Liver (tissue), 9 donors: ENCODE measurements around the gene OSBPL10. TPM values are rescaled to one million over a fixed set of nuclear protein-coding genes. Genes with fewer than 3 reads are reported as not detected.

Experiments
- DNase-seq: peaks from one replicate; pipeline ENCODE4 v3.0.0-alpha.2; 2017; ENCODE audit warnings: low spot score
- H3K27ac ChIP-seq, 2 donors: one replicate each; pipeline ENCODE4 v1.7.0; 2013; ENCODE audit warnings: inconsistent platforms in 2 of 2, low read length in 2 of 2, control low read depth in 1 of 2, low read depth in 1 of 2, mild to moderate bottlenecking in 1 of 2
- H3K27me3 ChIP-seq, 4 donors: one replicate each; pipeline versions ENCODE4 v1.6.1 to v1.7.0; 2013; ENCODE audit warnings: low read length in 3 of 4, inconsistent platforms in 1 of 4, mild to moderate bottlenecking in 1 of 4, moderate library complexity in 1 of 4; ENCODE audit not compliant: control insufficient read depth in 4 of 4, insufficient read depth in 4 of 4
- H3K36me3 ChIP-seq, 4 donors: one replicate each; pipeline versions ENCODE4 v1.6.1 to v1.7.0; 2013; ENCODE audit warnings: low read length in 3 of 4, mild to moderate bottlenecking in 3 of 4, low read depth in 1 of 4, moderate library complexity in 1 of 4; ENCODE audit not compliant: control insufficient read depth in 4 of 4, insufficient read depth in 3 of 4
- H3K4me1 ChIP-seq, 4 donors: one replicate each; pipeline versions ENCODE4 v1.6.1 to v1.7.0; 2013; ENCODE audit warnings: low read length in 3 of 4, mild to moderate bottlenecking in 3 of 4, moderate library complexity in 1 of 4; ENCODE audit not compliant: control insufficient read depth in 4 of 4, insufficient read depth in 4 of 4
- H3K4me3 ChIP-seq, 3 donors: one replicate each; pipeline versions ENCODE4 v1.6.1 to v1.7.0; 2013; ENCODE audit warnings: low read length in 3 of 3, control low read depth in 1 of 3, low read depth in 1 of 3, mild to moderate bottlenecking in 1 of 3
- H3K9ac ChIP-seq, 2 donors: one replicate each; pipeline ENCODE4 v1.7.0; 2013; ENCODE audit warnings: low read length in 2 of 2, mild to moderate bottlenecking in 2 of 2, moderate library complexity in 2 of 2, control low read depth in 1 of 2, low read depth in 1 of 2
- H3K9me3 ChIP-seq, 4 donors: one replicate each; pipeline versions ENCODE4 v1.6.1 to v1.7.0; 2013; ENCODE audit warnings: low read length in 3 of 4; ENCODE audit not compliant: control insufficient read depth in 4 of 4
- FOXA2 ChIP-seq: IDR thresholded peaks from 2 replicates; pipeline ENCODE4 v1.6.1; 2016; ENCODE audit warnings: antibody characterized with exemption
- HNF4A ChIP-seq, 2 donors: conservative IDR thresholded peaks; 2 replicates each; pipeline ENCODE4 v1.6.1; 2016; ENCODE audit warnings: antibody characterized with exemption in 2 of 2, mild to moderate bottlenecking in 2 of 2
- HNF4G ChIP-seq: IDR thresholded peaks from 2 replicates; pipeline ENCODE4 v1.6.1; 2016; ENCODE audit warnings: antibody characterized with exemption
- RAD21 ChIP-seq, 2 donors: IDR thresholded peaks; 2 replicates each; pipeline ENCODE4 v1.6.1; 2016; ENCODE audit warnings: antibody characterized with exemption in 2 of 2, mild to moderate bottlenecking in 2 of 2
- RXRA ChIP-seq, 2 donors: IDR thresholded peaks; 2 replicates each; pipeline ENCODE4 v1.6.1; 2017 to 2018; ENCODE audit warnings: antibody characterized with exemption in 2 of 2, mild to moderate bottlenecking in 1 of 2
- SP1 ChIP-seq: IDR thresholded peaks from 2 replicates; pipeline ENCODE4 v1.6.1; 2018; ENCODE audit warnings: antibody characterized with exemption, mild to moderate bottlenecking
- YY1 ChIP-seq: IDR thresholded peaks from 2 replicates; pipeline ENCODE4 v1.6.1; 2016; ENCODE audit warnings: antibody characterized with exemption, mild to moderate bottlenecking
- WGBS: extraction: QIAGEN DNeasy Blood & Tissue Kit; methylation state at CpG from one replicate; pipeline ENCODE4 v1.1.7; 2013; 5-methylcytosine and 5-hydroxymethylcytosine counted together
- polyA plus RNA-seq, 2 donors: library from polyadenylated mRNA; stranded (reverse) in 1 of 2; unstranded in 1 of 2; fragments of 200-250 nt in 1 of 2; fragments of >200 nt in 1 of 2; fragmentation: Nextera tagmentation in 1 of 2; extraction: Ambion mirVana in 1 of 2; gene quantifications; one replicate each; pipeline versions ENCODE4 v1.2.1 to v1.2.3, GENCODE V29; 2013 to 2015
- total RNA-seq, 2 donors: library from RNA; depleted of rRNA; stranded (reverse); fragments of >200 nt; gene quantifications; one replicate each; pipeline ENCODE4 v1.2.3, GENCODE V29; 2014
- TF ChIP-seq, protein P1 (sequence below): IDR thresholded peaks from 2 replicates; pipeline ENCODE4 v1.6.1; 2016; ENCODE audit warnings: antibody characterized with exemption
- TF ChIP-seq, protein P2 (sequence below): fragments of 150-350 bp; IDR thresholded peaks from 2 replicates; pipeline ENCODE4 v1.5.1; 2017; ENCODE audit warnings: improper control_type of control experiment, low read depth, low read length; ENCODE audit not compliant: missing input control
- donor health status: healthy.
- donor health status: healthy.
- donor health status: healthy.
- donor health status: healthy.
- donor health status: healthy.

OSBPL10 gene
- total and polyA plus RNA-seq, 4 donors: 0.75 to 4.0 (median 1.7) TPM

DNA sequence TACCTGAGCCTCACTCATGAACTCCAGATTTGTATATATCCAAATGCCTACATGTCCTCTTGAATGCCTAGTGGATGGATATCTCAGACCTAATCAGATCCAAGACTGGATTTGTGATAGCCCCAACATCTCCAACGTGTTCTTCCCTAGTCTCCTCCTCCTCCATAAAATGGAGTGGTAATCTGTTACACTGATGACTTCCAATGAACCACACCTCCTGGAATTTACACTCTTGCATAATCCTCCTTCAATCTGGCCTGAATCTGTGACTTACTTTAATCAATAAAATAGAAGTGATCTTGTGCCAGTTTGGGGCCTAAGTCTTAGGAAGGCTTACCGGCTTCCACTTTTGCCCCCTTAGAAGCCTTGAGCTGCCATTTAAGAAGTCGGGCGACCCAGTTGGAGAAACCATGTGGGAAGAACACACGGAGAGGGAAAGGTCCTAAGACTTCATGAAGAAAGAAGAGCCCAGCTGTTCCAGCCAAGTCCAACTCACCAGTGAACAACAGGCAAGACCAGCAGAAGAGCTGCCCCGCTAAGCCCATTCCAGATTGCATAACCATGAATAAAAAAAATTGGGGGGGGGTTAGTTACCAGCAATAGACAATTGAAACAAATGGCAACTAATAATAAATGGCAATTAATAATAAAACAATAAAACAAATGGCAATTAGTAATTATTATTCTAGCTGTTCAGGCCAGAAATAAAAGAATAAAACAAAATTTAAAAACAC is 284.1 kb downstream of the OSBPL10 start:
- no peaks in the 10 kb centered on the region for H3K4me1 ChIP-seq
- no peaks in the 10 kb centered on the region for H3K27me3 ChIP-seq
- H3K9ac ChIP-seq: no peak overlapping the region
- TF ChIP-seq HNF4A (conservative IDR thresholded peaks at IDR 0.05) (no peak), YY1 (no peak), RAD21 (IDR thresholded peaks at IDR 0.05) (no peak), HNF4G (no peak), SP1 (no peak), FOXA2 (no peak)
- TF ChIP-seq, protein P1, sequence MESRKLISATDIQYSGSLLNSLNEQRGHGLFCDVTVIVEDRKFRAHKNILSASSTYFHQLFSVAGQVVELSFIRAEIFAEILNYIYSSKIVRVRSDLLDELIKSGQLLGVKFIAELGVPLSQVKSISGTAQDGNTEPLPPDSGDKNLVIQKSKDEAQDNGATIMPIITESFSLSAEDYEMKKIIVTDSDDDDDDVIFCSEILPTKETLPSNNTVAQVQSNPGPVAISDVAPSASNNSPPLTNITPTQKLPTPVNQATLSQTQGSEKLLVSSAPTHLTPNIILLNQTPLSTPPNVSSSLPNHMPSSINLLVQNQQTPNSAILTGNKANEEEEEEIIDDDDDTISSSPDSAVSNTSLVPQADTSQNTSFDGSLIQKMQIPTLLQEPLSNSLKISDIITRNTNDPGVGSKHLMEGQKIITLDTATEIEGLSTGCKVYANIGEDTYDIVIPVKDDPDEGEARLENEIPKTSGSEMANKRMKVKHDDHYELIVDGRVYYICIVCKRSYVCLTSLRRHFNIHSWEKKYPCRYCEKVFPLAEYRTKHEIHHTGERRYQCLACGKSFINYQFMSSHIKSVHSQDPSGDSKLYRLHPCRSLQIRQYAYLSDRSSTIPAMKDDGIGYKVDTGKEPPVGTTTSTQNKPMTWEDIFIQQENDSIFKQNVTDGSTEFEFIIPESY: no peak
- no peak overlapping the region for H3K27ac ChIP-seq
- no peak overlapping the region for H3K4me3 ChIP-seq
- 83% methylated on average over 6 of the region's 6 CpGs for WGBS
- H3K36me3 ChIP-seq: no peaks in the 10 kb centered on the region
- DNase-seq: no peak
- no peaks in the 10 kb centered on the region for H3K9me3 ChIP-seq

DNA sequence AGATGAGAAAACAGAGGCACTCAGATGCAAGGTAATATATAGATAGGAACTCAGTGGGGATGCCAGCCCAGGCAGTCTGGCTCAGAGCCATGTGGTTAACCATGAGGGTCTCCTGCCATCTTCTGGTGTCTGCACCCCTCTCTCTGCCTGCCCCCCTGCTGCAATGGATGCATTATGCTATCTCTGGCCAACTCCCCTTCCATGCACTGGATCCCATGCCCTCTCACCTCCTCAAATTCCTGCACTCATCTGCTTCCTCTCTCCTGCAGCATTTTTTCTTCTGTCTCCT is 285.1 kb downstream of the OSBPL10 start:
- H3K9me3 ChIP-seq: no peaks in the 10 kb centered on the region
- DNase-seq: no peak
- H3K27me3 ChIP-seq: no peaks in the 10 kb centered on the region
- no peak overlapping the region for H3K9ac ChIP-seq
- H3K4me1 ChIP-seq: no peaks in the 10 kb centered on the region
- H3K27ac ChIP-seq: no peak overlapping the region
- H3K4me3 ChIP-seq: no peak overlapping the region
- TF ChIP-seq, protein P2, sequence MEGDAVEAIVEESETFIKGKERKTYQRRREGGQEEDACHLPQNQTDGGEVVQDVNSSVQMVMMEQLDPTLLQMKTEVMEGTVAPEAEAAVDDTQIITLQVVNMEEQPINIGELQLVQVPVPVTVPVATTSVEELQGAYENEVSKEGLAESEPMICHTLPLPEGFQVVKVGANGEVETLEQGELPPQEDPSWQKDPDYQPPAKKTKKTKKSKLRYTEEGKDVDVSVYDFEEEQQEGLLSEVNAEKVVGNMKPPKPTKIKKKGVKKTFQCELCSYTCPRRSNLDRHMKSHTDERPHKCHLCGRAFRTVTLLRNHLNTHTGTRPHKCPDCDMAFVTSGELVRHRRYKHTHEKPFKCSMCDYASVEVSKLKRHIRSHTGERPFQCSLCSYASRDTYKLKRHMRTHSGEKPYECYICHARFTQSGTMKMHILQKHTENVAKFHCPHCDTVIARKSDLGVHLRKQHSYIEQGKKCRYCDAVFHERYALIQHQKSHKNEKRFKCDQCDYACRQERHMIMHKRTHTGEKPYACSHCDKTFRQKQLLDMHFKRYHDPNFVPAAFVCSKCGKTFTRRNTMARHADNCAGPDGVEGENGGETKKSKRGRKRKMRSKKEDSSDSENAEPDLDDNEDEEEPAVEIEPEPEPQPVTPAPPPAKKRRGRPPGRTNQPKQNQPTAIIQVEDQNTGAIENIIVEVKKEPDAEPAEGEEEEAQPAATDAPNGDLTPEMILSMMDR: no peak
- no peak for TF ChIP-seq HNF4A (conservative IDR thresholded peaks at IDR 0.05)
- no peak for TF ChIP-seq RAD21 (IDR thresholded peaks at IDR 0.05)
- no peak for TF ChIP-seq HNF4G
- H3K36me3 ChIP-seq: no peaks in the 10 kb centered on the region

DNA sequence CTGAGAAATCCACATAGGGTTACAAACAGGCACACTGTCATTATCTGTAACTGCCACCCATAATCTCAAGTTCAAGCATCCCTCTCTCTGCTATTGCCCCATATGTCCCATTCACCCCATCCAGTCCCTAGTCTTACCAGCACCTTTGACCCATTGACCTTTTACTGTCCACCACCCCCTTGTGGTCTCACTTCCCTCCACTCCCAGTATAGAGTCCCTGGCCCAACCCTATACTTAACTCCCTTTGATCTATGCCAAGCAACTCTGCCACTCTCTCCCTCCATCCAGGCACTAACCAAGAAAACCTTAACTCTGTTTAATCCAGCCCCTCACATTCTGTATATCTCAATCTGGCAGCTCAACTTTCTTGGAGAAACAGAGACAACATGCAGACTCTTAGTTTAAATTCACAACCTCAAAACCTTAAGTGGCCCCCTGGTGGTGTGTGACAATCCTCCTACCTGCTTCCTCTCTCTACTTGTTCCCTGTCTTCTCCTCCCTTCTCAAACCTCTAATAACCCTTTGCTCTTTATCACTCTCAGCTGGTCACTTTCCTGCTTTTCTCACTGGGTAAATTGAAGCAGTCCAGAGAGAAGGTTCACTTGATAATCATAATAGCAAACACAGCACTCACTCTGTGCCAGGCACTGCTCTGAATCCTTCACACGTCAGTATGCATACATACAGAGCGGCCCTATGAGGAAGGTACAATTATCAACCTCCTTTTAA is 285.6 kb downstream of the OSBPL10 start:
- H3K36me3 ChIP-seq: no peaks in the 10 kb centered on the region
- no peak overlapping the region for H3K27ac ChIP-seq
- H3K9me3 ChIP-seq: no peaks in the 10 kb centered on the region
- TF ChIP-seq, protein P2: peak; percentile 6
- no peak for TF ChIP-seq HNF4G
- peak in 1 of 2 donors; percentile 42 for TF ChIP-seq RAD21 (IDR thresholded peaks at IDR 0.05)
- TF ChIP-seq RXRA (IDR thresholded peaks at IDR 0.05): no peak
- H3K4me3 ChIP-seq: no peak overlapping the region
- 91% methylated on average over 2 of the region's 2 CpGs for WGBS
- no peak overlapping the region for H3K9ac ChIP-seq
- DNase-seq: no peak
- no peaks in the 10 kb centered on the region for H3K4me1 ChIP-seq
- H3K27me3 ChIP-seq: no peaks in the 10 kb centered on the region
